ENCODE measurements around the gene PTPMT1.

GRCh38 chr11:47620836-47621378, 55.5 kb downstream of the PTPMT1 start:
- TF ChIP-seq EZH2phosphoT487 (IDR thresholded peaks at IDR 0.05; ENCODE audit: insufficient read depth, low read depth) (no peak), EZH2 (IDR thresholded peaks at IDR 0.05; ENCODE audit: insufficient read depth, poor library complexity, severe bottlenecking) (no peak)

Measured in GM23248 (cell line).